Astrocyte (in vitro differentiated cells and primary cell): Measurements from ENCODE around the gene CWC27. TPM values are rescaled to one million over a fixed set of nuclear protein-coding genes. Genes with fewer than 3 reads are reported as not detected.

Source experiments
- DNase-seq: peaks from one replicate; pipeline ENCODE4 v3.0.0-alpha.2; 2010; ENCODE audit warnings: low read depth
- FAIRE-seq: peaks from 2 replicates; lab custom pipeline; 2011; peaks lifted over from hg19 to GRCh38; lab: Jason Lieb, UNC
- H2AFZ ChIP-seq: 2 replicates; pipeline ENCODE4 v1.6.0; 2012; ENCODE audit warnings: low read depth, low read length, inconsistent platforms
- H3K27ac ChIP-seq: 2 replicates; pipeline ENCODE4 v1.5.1; 2011; ENCODE audit warnings: low read depth, low read length, inconsistent platforms
- H3K27me3 ChIP-seq: 2 replicates; pipeline ENCODE4 v1.6.0; 2011; ENCODE audit warnings: low read length, inconsistent platforms; ENCODE audit not compliant: insufficient read depth
- H3K36me3 ChIP-seq: 2 replicates; pipeline ENCODE4 v1.5.1; 2011; ENCODE audit warnings: low read length, inconsistent platforms; ENCODE audit not compliant: insufficient read depth
- H3K4me1 ChIP-seq: 2 replicates; pipeline ENCODE4 v1.5.1; 2011; ENCODE audit warnings: low read length, inconsistent platforms; ENCODE audit not compliant: insufficient read depth
- H3K4me2 ChIP-seq: 2 replicates; pipeline ENCODE4 v1.6.0; 2012; ENCODE audit warnings: low read length, inconsistent platforms
- H3K4me3 ChIP-seq: 2 replicates; pipeline ENCODE4 v1.5.1; 2011; ENCODE audit warnings: low read depth, mild to moderate bottlenecking, low read length, inconsistent platforms; ENCODE audit not compliant: insufficient read depth
- H3K79me2 ChIP-seq: 2 replicates; pipeline ENCODE4 v1.6.0; 2012; ENCODE audit warnings: mild to moderate bottlenecking, low read length, inconsistent platforms; ENCODE audit not compliant: insufficient read depth
- H3K9ac ChIP-seq: 2 replicates; pipeline ENCODE4 v1.6.0; 2012; ENCODE audit warnings: mild to moderate bottlenecking, low read length, inconsistent platforms
- H3K9me3 ChIP-seq: 2 replicates; pipeline ENCODE4 v1.5.1; 2012; ENCODE audit warnings: low read depth, mild to moderate bottlenecking, low read length, inconsistent platforms; ENCODE audit not compliant: insufficient read depth
- H4K20me1 ChIP-seq: 2 replicates; pipeline ENCODE4 v1.6.0; 2012; ENCODE audit warnings: low read length, inconsistent platforms; ENCODE audit not compliant: insufficient read depth
- H3K27ac Mint-ChIP-seq: one replicate; pipeline ENCODE4 v1.8.0; 2021; ENCODE audit warnings: mild to moderate bottlenecking, mixed read lengths; ENCODE audit not compliant: unreplicated experiment
- H3K27me3 Mint-ChIP-seq: one replicate; pipeline ENCODE4 v1.8.0; 2021; ENCODE audit warnings: low read depth, mixed read lengths; ENCODE audit not compliant: unreplicated experiment
- H3K36me3 Mint-ChIP-seq: one replicate; pipeline ENCODE4 v1.8.0; 2021; ENCODE audit warnings: low read depth, mixed read lengths; ENCODE audit not compliant: unreplicated experiment
- H3K4me1 Mint-ChIP-seq: one replicate; pipeline ENCODE4 v1.8.0; 2021; ENCODE audit warnings: low read depth, mixed read lengths; ENCODE audit not compliant: unreplicated experiment
- H3K4me3 Mint-ChIP-seq: one replicate; pipeline ENCODE4 v1.8.0; 2021; ENCODE audit warnings: mild to moderate bottlenecking, moderate library complexity, mixed read lengths; ENCODE audit not compliant: unreplicated experiment
- H3K9me3 Mint-ChIP-seq: one replicate; pipeline ENCODE4 v1.8.0; 2021; ENCODE audit warnings: mild to moderate bottlenecking, mixed read lengths; ENCODE audit not compliant: unreplicated experiment
- EZH2 ChIP-seq: IDR thresholded peaks from 2 replicates; pipeline ENCODE4 v1.6.1; 2012; ENCODE audit warnings: mild to moderate bottlenecking, low read length, inconsistent platforms; ENCODE audit not compliant: insufficient read depth
- total RNA-seq: library from RNA; stranded (reverse); gene quantifications from 2 replicates; pipeline ENCODE4 v1.2.1, GENCODE V29; 2021
- TF ChIP-seq, protein P1 (sequence below): IDR thresholded peaks from 2 replicates; pipeline ENCODE4 v1.5.1; 2011; ENCODE audit warnings: low read depth, mild to moderate bottlenecking, inconsistent platforms, low read length, moderate library complexity; ENCODE audit not compliant: insufficient read depth

The CWC27 gene
- total RNA-seq, 1 donor from 2014 or later, result 25.7 TPM

DNA sequence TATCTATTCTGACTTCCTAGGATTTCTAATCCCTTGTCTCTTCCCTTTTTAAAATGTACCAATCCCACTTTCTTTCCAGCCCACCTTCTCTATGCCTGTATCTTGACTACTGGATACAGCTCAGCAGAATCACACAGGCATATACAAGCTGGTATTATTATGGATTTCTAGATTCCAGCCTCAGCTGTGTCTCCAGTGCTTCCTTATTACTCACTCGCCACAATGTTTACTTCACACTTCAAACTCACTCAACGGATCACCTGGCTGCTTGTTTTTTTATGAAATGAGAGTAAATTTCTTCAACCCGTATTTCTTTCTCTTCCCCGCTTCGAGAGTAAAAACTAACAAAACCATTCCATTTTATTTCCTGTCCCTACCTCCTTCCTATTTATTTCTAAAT lies 38.8 kb downstream of the CWC27 start:
- Mint-ChIP-seq H3K4me3 (no peak overlapping the region), H3K27me3 (no peaks in the 10 kb centered on the region), H3K4me1 (peaks cover 12% of the 10 kb centered on the region), H3K27ac (peak overlapping the region; percentile 21), H3K36me3 (no peaks in the 10 kb centered on the region), H3K9me3 (no peaks in the 10 kb centered on the region)
- no peak overlapping the region for H2AFZ ChIP-seq
- peak; percentile 65 for DNase-seq
- H3K27ac ChIP-seq, result no peak overlapping the region
- H3K4me3 ChIP-seq, result no peak overlapping the region
- H3K4me1 ChIP-seq, result peaks cover 3% of the 10 kb centered on the region
- no peaks in the 10 kb centered on the region for H3K27me3 ChIP-seq
- H3K36me3 ChIP-seq, result no peaks in the 10 kb centered on the region
- FAIRE-seq, result no peak
- TF ChIP-seq, protein P1, sequence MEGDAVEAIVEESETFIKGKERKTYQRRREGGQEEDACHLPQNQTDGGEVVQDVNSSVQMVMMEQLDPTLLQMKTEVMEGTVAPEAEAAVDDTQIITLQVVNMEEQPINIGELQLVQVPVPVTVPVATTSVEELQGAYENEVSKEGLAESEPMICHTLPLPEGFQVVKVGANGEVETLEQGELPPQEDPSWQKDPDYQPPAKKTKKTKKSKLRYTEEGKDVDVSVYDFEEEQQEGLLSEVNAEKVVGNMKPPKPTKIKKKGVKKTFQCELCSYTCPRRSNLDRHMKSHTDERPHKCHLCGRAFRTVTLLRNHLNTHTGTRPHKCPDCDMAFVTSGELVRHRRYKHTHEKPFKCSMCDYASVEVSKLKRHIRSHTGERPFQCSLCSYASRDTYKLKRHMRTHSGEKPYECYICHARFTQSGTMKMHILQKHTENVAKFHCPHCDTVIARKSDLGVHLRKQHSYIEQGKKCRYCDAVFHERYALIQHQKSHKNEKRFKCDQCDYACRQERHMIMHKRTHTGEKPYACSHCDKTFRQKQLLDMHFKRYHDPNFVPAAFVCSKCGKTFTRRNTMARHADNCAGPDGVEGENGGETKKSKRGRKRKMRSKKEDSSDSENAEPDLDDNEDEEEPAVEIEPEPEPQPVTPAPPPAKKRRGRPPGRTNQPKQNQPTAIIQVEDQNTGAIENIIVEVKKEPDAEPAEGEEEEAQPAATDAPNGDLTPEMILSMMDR, result no peak
- no peak for TF ChIP-seq EZH2
- no peaks in the 10 kb centered on the region for H3K9me3 ChIP-seq
- no peaks in the 10 kb centered on the region for H4K20me1 ChIP-seq
- H3K9ac ChIP-seq, result no peak overlapping the region
- peak overlapping the region; percentile 15 for H3K4me2 ChIP-seq
- H3K79me2 ChIP-seq, result no peaks in the 10 kb centered on the region

DNA sequence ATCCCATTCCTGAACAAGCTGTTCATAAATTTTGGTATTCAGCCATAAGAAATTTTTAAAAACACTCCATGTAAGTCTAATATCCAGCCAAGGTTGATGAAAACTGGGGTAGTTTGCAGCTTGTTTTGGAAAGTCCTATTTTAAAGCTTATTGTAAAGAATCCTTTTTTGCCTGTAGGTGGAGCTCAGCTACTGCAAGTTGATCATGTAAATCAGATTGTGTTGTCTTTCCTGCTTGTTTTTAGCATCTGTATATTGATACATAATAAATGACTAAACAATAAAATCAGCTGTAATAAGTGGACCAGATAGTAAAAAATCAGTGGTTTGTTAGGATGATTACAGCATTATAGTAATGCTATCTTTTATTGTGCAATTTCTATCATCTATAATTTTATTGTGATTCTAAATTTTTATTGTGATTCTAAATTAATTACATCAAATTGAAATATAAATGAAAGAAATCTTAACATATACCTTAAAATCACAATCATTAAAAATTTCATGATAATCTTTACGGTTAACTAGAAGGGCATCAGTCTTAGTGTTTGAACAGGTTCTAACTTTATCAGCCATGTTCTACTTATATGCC lies 42.4 kb downstream of the CWC27 start:
- no peak overlapping the region for H3K4me2 ChIP-seq
- no peaks in the 10 kb centered on the region for H4K20me1 ChIP-seq
- Mint-ChIP-seq H3K27ac (no peak overlapping the region), H3K27me3 (no peaks in the 10 kb centered on the region), H3K9me3 (no peaks in the 10 kb centered on the region), H3K36me3 (peaks cover 3% of the 10 kb centered on the region), H3K4me1 (peaks cover 17% of the 10 kb centered on the region), H3K4me3 (no peak overlapping the region)
- no peaks in the 10 kb centered on the region for H3K27me3 ChIP-seq
- H3K4me3 ChIP-seq, result no peak overlapping the region
- no peaks in the 10 kb centered on the region for H3K9me3 ChIP-seq
- no peak overlapping the region for H3K9ac ChIP-seq
- H3K4me1 ChIP-seq, result peaks cover 3% of the 10 kb centered on the region
- peak; percentile 45 for DNase-seq
- H2AFZ ChIP-seq, result no peak overlapping the region
- H3K27ac ChIP-seq, result no peak overlapping the region
- TF ChIP-seq EZH2, result no peak
- TF ChIP-seq, protein P1, result peak; percentile 74
- no peaks in the 10 kb centered on the region for H3K79me2 ChIP-seq
- no peaks in the 10 kb centered on the region for H3K36me3 ChIP-seq
- peak; percentile 87 for FAIRE-seq

DNA sequence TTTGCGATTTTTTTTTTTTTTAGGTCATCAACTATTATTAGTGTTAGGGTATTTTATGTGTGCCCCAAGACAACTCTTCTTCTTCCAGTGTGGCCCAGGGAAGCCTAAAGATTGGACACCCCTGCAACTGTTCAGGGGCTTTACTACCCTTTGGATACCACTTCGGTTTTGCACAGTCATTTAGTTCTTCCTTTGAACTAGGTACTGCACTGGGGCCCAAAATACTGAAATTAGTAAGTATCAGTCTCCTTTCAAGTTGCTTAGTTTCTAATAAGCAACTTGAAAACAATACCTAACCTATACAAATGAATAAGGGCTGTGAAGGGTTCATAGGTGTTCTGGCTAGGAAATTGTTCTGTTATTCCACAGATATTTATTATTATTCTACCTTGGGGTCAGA lies 45.3 kb downstream of the CWC27 start:
- Mint-ChIP-seq H3K27me3 (no peaks in the 10 kb centered on the region), H3K9me3 (no peaks in the 10 kb centered on the region), H3K4me1 (peaks cover 9% of the 10 kb centered on the region), H3K4me3 (no peak overlapping the region), H3K27ac (no peak overlapping the region), H3K36me3 (peaks cover 3% of the 10 kb centered on the region)
- no peak for FAIRE-seq
- Histone ChIP-seq H3K9ac (no peak overlapping the region), H3K4me1 (no peaks in the 10 kb centered on the region), H3K4me2 (no peak overlapping the region), H3K27ac (no peak overlapping the region), H3K4me3 (no peak overlapping the region), H3K9me3 (no peaks in the 10 kb centered on the region), H3K79me2 (no peaks in the 10 kb centered on the region), H4K20me1 (no peaks in the 10 kb centered on the region), H3K27me3 (no peaks in the 10 kb centered on the region), H3K36me3 (no peaks in the 10 kb centered on the region), H2AFZ (no peak overlapping the region)
- DNase-seq, result no peak
- TF ChIP-seq, protein P1, result no peak
- no peak for TF ChIP-seq EZH2
